Adipose tissue (tissue), 3 donors: ENCODE measurements around the gene MRPL28. TPM values are rescaled to one million over a fixed set of nuclear protein-coding genes. Genes with fewer than 3 reads are reported as not detected.
"Not testable (repeated sequence)": the region's sequence is repeated elsewhere in the genome, so short reads cannot be mapped to it uniquely, and the experiment has no call there.

Experiments
- H3K27ac ChIP-seq: one replicate; pipeline ENCODE4 v1.5.1; 2013; ENCODE audit warnings: low read depth, low read length
- WGBS, 3 donors: extraction: QIAGEN DNeasy Blood & Tissue Kit; methylation state at CpG; one replicate each; pipeline ENCODE4 v1.1.7; 2013; 5-methylcytosine and 5-hydroxymethylcytosine counted together
- polyA plus RNA-seq, 3 donors: library from polyadenylated mRNA; stranded (reverse); fragments of 200-250 nt; gene quantifications; one replicate each; pipeline ENCODE4 v1.2.3, GENCODE V29; 2013
- donor health status: healthy with polysubstance abuse.
- donor health status: Bipolar disorder and iron deficiency.
- donor health status: healthy.

The MRPL28 gene
- polyA plus RNA-seq, 3 donors: 36.6 to 75.1 (median 70.4) TPM

GRCh38 chr16:363766-364490 lies 6.4 kb downstream of the MRPL28 start:
- no peak overlapping the region for H3K27ac ChIP-seq
- 25 to 45% (median 34%) methylated on average over 16 to 24 of the region's 24 CpGs for WGBS, 3 donors

GRCh38 chr16:363110-363765 lies 7.1 kb downstream of the MRPL28 start:
- H3K27ac ChIP-seq: no peak overlapping the region
- WGBS, 3 donors: 62 to 71% (median 62%) methylated on average over 13 to 20 of the region's 20 CpGs

- WGBS, 3 donors: 70 to 88% (median 73%) methylated on average over 14 to 20 of the region's 24 CpGs
- not testable (repeated sequence) for H3K27ac ChIP-seq
These were observed 7.7 kb downstream of the MRPL28 start for GRCh38 chr16:362702-362999.

- 20 to 26% (median 22%) methylated on average over 30 of the region's 30 CpGs for WGBS, 3 donors
- H3K27ac ChIP-seq: no peak overlapping the region
These were observed 8.3 kb downstream of the MRPL28 start for GRCh38 chr16:361872-362701.

GRCh38 chr16:361341-361871 lies 8.9 kb downstream of the MRPL28 start:
- H3K27ac ChIP-seq: no peak overlapping the region
- 81 to 88% (median 87%) methylated on average over 24 to 30 of the region's 30 CpGs for WGBS, 3 donors

GRCh38 chr16:360698-361336 lies 9.5 kb downstream of the MRPL28 start:
- no peak overlapping the region for H3K27ac ChIP-seq

GRCh38 chr16:359871-360697 lies 10.3 kb downstream of the MRPL28 start:
- no peak overlapping the region for H3K27ac ChIP-seq
- 89 to 94% (median 91%) methylated on average over 47 of the region's 47 CpGs for WGBS, 3 donors

More at GRCh38 chr16:360698-361336, 9.5 kb downstream of the MRPL28 start:
- WGBS, 3 donors: 90 to 93% (median 93%) methylated on average over 47 of the region's 47 CpGs

GRCh38 chr16:359067-359763 lies 11.1 kb downstream of the MRPL28 start:
- WGBS, 3 donors: 76 to 82% (median 79%) methylated on average over 18 to 19 of the region's 19 CpGs
- no peak overlapping the region for H3K27ac ChIP-seq

- WGBS, 3 donors: 66 to 78% (median 74%) methylated on average over 5 to 12 of the region's 12 CpGs
- no peak overlapping the region for H3K27ac ChIP-seq
These were observed 13.6 kb downstream of the MRPL28 start for GRCh38 chr16:356741-357140.

- 72 to 80% (median 75%) methylated on average over 6 to 10 of the region's 10 CpGs for WGBS, 3 donors
- H3K27ac ChIP-seq: no peak overlapping the region
These were observed 15.3 kb downstream of the MRPL28 start for GRCh38 chr16:354971-355461.

- no peak overlapping the region for H3K27ac ChIP-seq
- WGBS, 3 donors: 92 to 96% (median 92%) methylated on average over 12 of the region's 12 CpGs
These were observed 16.0 kb downstream of the MRPL28 start for GRCh38 chr16:354291-354881.

GRCh38 chr16:353404-354290 lies 16.7 kb downstream of the MRPL28 start:
- WGBS, 3 donors: 64 to 91% (median 69%) methylated on average over 16 to 25 of the region's 25 CpGs

GRCh38 chr16:352547-353403 lies 17.6 kb downstream of the MRPL28 start, which contains the start of gene AXIN1:
TSS of gene AXIN1 (minus strand) at chr16:352723. CDS start at chr16:347025, 5,698 bp downstream.
- H3K27ac ChIP-seq: no peak within 1 kb of the TSS
- WGBS, 3 donors: 1 to 3% (median 1%) methylated on average over 39 to 113 of the region's 113 CpGs

More at GRCh38 chr16:353404-354290, 16.7 kb downstream of the MRPL28 start:
- no peak overlapping the region for H3K27ac ChIP-seq

GRCh38 chr16:351804-352520 lies 18.4 kb downstream of the MRPL28 start:
- WGBS, 3 donors: 0 to 1% (median 0%) methylated on average over 44 to 92 of the region's 95 CpGs
- no peak overlapping the region for H3K27ac ChIP-seq
